Activated CD4-positive, alpha-beta T cell treated with anti-CD3 and anti-CD28 coated beads, Interleukin-2, amount 10 ng/mL, durations not matched to agents 24 days and 14 days (primary cell): Measurements from ENCODE around the gene CRK. TPM values are rescaled to one million over a fixed set of nuclear protein-coding genes. Genes with fewer than 3 reads are reported as not detected.
"Not testable (repeated sequence)": the region's sequence is repeated elsewhere in the genome, so short reads cannot be mapped to it uniquely, and the experiment has no call there.

Experiments
- DNase-seq: peaks from one replicate; pipeline ENCODE4 v3.0.0; 2022
- H3K27ac Mint-ChIP-seq: one replicate; pipeline ENCODE4 v1.8.0; 2022; ENCODE audit warnings: mild to moderate bottlenecking, mixed read lengths
- H3K27me3 Mint-ChIP-seq: one replicate; pipeline ENCODE4 v1.8.0; 2022; ENCODE audit warnings: mixed read lengths
- H3K36me3 Mint-ChIP-seq: one replicate; pipeline ENCODE4 v1.8.0; 2022; ENCODE audit warnings: low read depth, mild to moderate bottlenecking, mixed read lengths
- H3K4me1 Mint-ChIP-seq: one replicate; pipeline ENCODE4 v1.8.0; 2021; ENCODE audit warnings: mixed read lengths
- H3K4me3 Mint-ChIP-seq: one replicate; pipeline ENCODE4 v1.8.0; 2022; ENCODE audit warnings: mild to moderate bottlenecking, moderate library complexity, mixed read lengths
- H3K9me3 Mint-ChIP-seq: one replicate; pipeline ENCODE4 v1.8.0; 2021; ENCODE audit warnings: mixed read lengths
- intact Hi-C: fragments of 100-400 bp; cut with micrococcal nuclease; formaldehyde crosslinking; loops from one replicate; pipeline ENCODE4 v1.15.1; 2023
- total RNA-seq: library from RNA; stranded (reverse); gene quantifications from 2 replicates; pipeline ENCODE4 v1.2.3, GENCODE V29; 2022

CRK gene
- total RNA-seq, 1 donor from 2014 or later: 22.5 TPM

- H3K36me3 Mint-ChIP-seq: peaks cover 18% of the 10 kb centered on the region
- peaks cover 20% of the 10 kb centered on the region for H3K4me1 Mint-ChIP-seq
- H3K9me3 Mint-ChIP-seq, H3K27me3 Mint-ChIP-seq, intact Hi-C loops, H3K27ac Mint-ChIP-seq, H3K4me3 Mint-ChIP-seq, DNase-seq: not testable (repeated sequence)
Observed at GRCh38 chr17:1445695-1446094, 10.3 kb downstream of the CRK start.

- H3K4me1 Mint-ChIP-seq: peaks cover 12% of the 10 kb centered on the region
- not testable (repeated sequence) for H3K27ac Mint-ChIP-seq
Observed at GRCh38 chr17:1442721-1443120, 13.3 kb downstream of the CRK start.

GRCh38 chr17:1442187-1442586, 13.8 kb downstream of the CRK start:
- H3K27me3 Mint-ChIP-seq: no peaks in the 10 kb centered on the region
- DNase-seq: no peak
- H3K4me3 Mint-ChIP-seq: no peak overlapping the region
- H3K36me3 Mint-ChIP-seq: peaks cover 16% of the 10 kb centered on the region
- peaks cover 11% of the 10 kb centered on the region for H3K4me1 Mint-ChIP-seq
- no peak overlapping the region for H3K27ac Mint-ChIP-seq
- intact Hi-C loops: no loop called here
- no peaks in the 10 kb centered on the region for H3K9me3 Mint-ChIP-seq

More at GRCh38 chr17:1442721-1443120, 13.3 kb downstream of the CRK start:
- H3K4me3 Mint-ChIP-seq, H3K27me3 Mint-ChIP-seq, H3K9me3 Mint-ChIP-seq, DNase-seq, intact Hi-C loops: not testable (repeated sequence)
- peaks cover 14% of the 10 kb centered on the region for H3K36me3 Mint-ChIP-seq

GRCh38 chr17:1440921-1441320, 15.1 kb downstream of the CRK start:
- H3K27me3 Mint-ChIP-seq: no peaks in the 10 kb centered on the region
- DNase-seq: no peak
- H3K27ac Mint-ChIP-seq: no peak overlapping the region
- H3K36me3 Mint-ChIP-seq: peaks cover 20% of the 10 kb centered on the region
- intact Hi-C loops: no loop called here
- no peak overlapping the region for H3K4me3 Mint-ChIP-seq
- H3K9me3 Mint-ChIP-seq: no peaks in the 10 kb centered on the region
- H3K4me1 Mint-ChIP-seq: peaks cover 4% of the 10 kb centered on the region

GRCh38 chr17:1438593-1439083, 17.4 kb downstream of the CRK start:
- peaks cover 29% of the 10 kb centered on the region for H3K36me3 Mint-ChIP-seq
- no peaks in the 10 kb centered on the region for H3K27me3 Mint-ChIP-seq
- no peak for DNase-seq
- no peak overlapping the region for H3K27ac Mint-ChIP-seq
- no peak overlapping the region for H3K4me3 Mint-ChIP-seq
- H3K9me3 Mint-ChIP-seq: no peaks in the 10 kb centered on the region
- peaks cover 2% of the 10 kb centered on the region for H3K4me1 Mint-ChIP-seq
- intact Hi-C loops: no loop called here

- H3K27me3 Mint-ChIP-seq: no peaks in the 10 kb centered on the region
- intact Hi-C loops: no loop called here
- no peak overlapping the region for H3K4me3 Mint-ChIP-seq
- H3K4me1 Mint-ChIP-seq: peaks cover 11% of the 10 kb centered on the region
- H3K36me3 Mint-ChIP-seq: peaks cover 44% of the 10 kb centered on the region
- H3K27ac Mint-ChIP-seq: no peak overlapping the region
- no peak for DNase-seq
- H3K9me3 Mint-ChIP-seq: no peaks in the 10 kb centered on the region
Observed at GRCh38 chr17:1435326-1435725, 20.7 kb downstream of the CRK start.

- H3K9me3 Mint-ChIP-seq: no peaks in the 10 kb centered on the region
- H3K4me3 Mint-ChIP-seq: no peak overlapping the region
- peaks cover 11% of the 10 kb centered on the region for H3K4me1 Mint-ChIP-seq
- DNase-seq: no peak
- no peaks in the 10 kb centered on the region for H3K27me3 Mint-ChIP-seq
- no peak overlapping the region for H3K27ac Mint-ChIP-seq
- intact Hi-C loops: no loop called here
- H3K36me3 Mint-ChIP-seq: peaks cover 45% of the 10 kb centered on the region
Observed at GRCh38 chr17:1434150-1434549, 21.9 kb downstream of the CRK start.

- no peak for DNase-seq
- Mint-ChIP-seq H3K27ac (no peak overlapping the region), H3K36me3 (peaks cover 42% of the 10 kb centered on the region), H3K27me3 (no peaks in the 10 kb centered on the region), H3K9me3 (no peaks in the 10 kb centered on the region), H3K4me3 (no peak overlapping the region), H3K4me1 (peaks cover 9% of the 10 kb centered on the region)
- intact Hi-C loops: no loop called here
Observed at GRCh38 chr17:1431631-1432104, 24.4 kb downstream of the CRK start.

- DNase-seq: no peak
- Mint-ChIP-seq H3K27me3 (no peaks in the 10 kb centered on the region), H3K9me3 (no peaks in the 10 kb centered on the region), H3K36me3 (peaks cover 36% of the 10 kb centered on the region), H3K27ac (no peak overlapping the region), H3K4me3 (no peak overlapping the region), H3K4me1 (peaks cover 16% of the 10 kb centered on the region)
- intact Hi-C loops: no loop called here
Observed at GRCh38 chr17:1423456-1424135, 32.4 kb downstream of the CRK start.

GRCh38 chr17:1422885-1423284, 33.1 kb downstream of the CRK start:
- Mint-ChIP-seq H3K4me3 (no peak overlapping the region), H3K36me3 (peaks cover 37% of the 10 kb centered on the region), H3K9me3 (no peaks in the 10 kb centered on the region), H3K27ac (peak overlapping the region; percentile 70), H3K27me3 (no peaks in the 10 kb centered on the region), H3K4me1 (peaks cover 16% of the 10 kb centered on the region)
- intact Hi-C loops: no loop called here
- DNase-seq: no peak

- no peaks in the 10 kb centered on the region for H3K27me3 Mint-ChIP-seq
- intact Hi-C loops: no loop called here
- no peaks in the 10 kb centered on the region for H3K9me3 Mint-ChIP-seq
- peaks cover 16% of the 10 kb centered on the region for H3K4me1 Mint-ChIP-seq
- no peak overlapping the region for H3K4me3 Mint-ChIP-seq
- no peak overlapping the region for H3K27ac Mint-ChIP-seq
- no peak for DNase-seq
- peaks cover 38% of the 10 kb centered on the region for H3K36me3 Mint-ChIP-seq
Observed at GRCh38 chr17:1421470-1421869, 34.6 kb downstream of the CRK start.

- DNase-seq: no peak
- Mint-ChIP-seq H3K4me3 (no peak overlapping the region), H3K27ac (no peak overlapping the region), H3K4me1 (peaks cover 16% of the 10 kb centered on the region), H3K9me3 (no peaks in the 10 kb centered on the region), H3K27me3 (no peaks in the 10 kb centered on the region), H3K36me3 (peaks cover 37% of the 10 kb centered on the region)
- intact Hi-C loops: no loop called here
Observed at GRCh38 chr17:1420981-1421380, 35.1 kb downstream of the CRK start.

GRCh38 chr17:1420163-1420562, 35.9 kb downstream of the CRK start:
- Mint-ChIP-seq H3K27ac (no peak overlapping the region), H3K4me1 (peaks cover 12% of the 10 kb centered on the region), H3K4me3 (no peak overlapping the region), H3K27me3 (no peaks in the 10 kb centered on the region), H3K9me3 (no peaks in the 10 kb centered on the region), H3K36me3 (peaks cover 29% of the 10 kb centered on the region)
- intact Hi-C loops: no loop called here
- no peak for DNase-seq

GRCh38 chr17:1418476-1418875, 37.6 kb downstream of the CRK start:
- H3K9me3 Mint-ChIP-seq, H3K27me3 Mint-ChIP-seq, H3K27ac Mint-ChIP-seq, H3K4me3 Mint-ChIP-seq, intact Hi-C loops, H3K4me1 Mint-ChIP-seq, DNase-seq: not testable (repeated sequence)
- peaks cover 23% of the 10 kb centered on the region for H3K36me3 Mint-ChIP-seq

- intact Hi-C loops: no loop called here
- Mint-ChIP-seq H3K27ac (no peak overlapping the region), H3K4me1 (no peaks in the 10 kb centered on the region), H3K9me3 (no peaks in the 10 kb centered on the region), H3K4me3 (no peak overlapping the region), H3K27me3 (no peaks in the 10 kb centered on the region), H3K36me3 (peaks cover 11% of the 10 kb centered on the region)
- DNase-seq: no peak
Observed at GRCh38 chr17:1416414-1416813, 39.6 kb downstream of the CRK start.
